HK-2 (cell line): ENCODE data around the gene UPF1.

ENCODE experiments used
- DNase-seq: peaks from one replicate; pipeline ENCODE4 v3.0.0-alpha.2; 2018; ENCODE audit not compliant: unreplicated experiment

The UPF1 gene

GRCh38 chr19:18857223-18857622 lies 25.5 kb downstream of the UPF1 start:
- no peak for DNase-seq

- no peak for DNase-seq
Observed at GRCh38 chr19:18858906-18859646, 27.3 kb downstream of the UPF1 start.

- DNase-seq: no peak
Observed at GRCh38 chr19:18859676-18860301, 28.0 kb downstream of the UPF1 start.

GRCh38 chr19:18860302-18860700 lies 28.5 kb downstream of the UPF1 start:
- no peak for DNase-seq

GRCh38 chr19:18860725-18861124 lies 29.0 kb downstream of the UPF1 start:
- DNase-seq: no peak

- no peak for DNase-seq
Observed at GRCh38 chr19:18861235-18861634, 29.5 kb downstream of the UPF1 start.

GRCh38 chr19:18861917-18862316 lies 30.2 kb downstream of the UPF1 start:
- DNase-seq: no peak

GRCh38 chr19:18862976-18863842 lies 31.4 kb downstream of the UPF1 start:
- no peak for DNase-seq

- no peak for DNase-seq
Observed at GRCh38 chr19:18863843-18864362, 32.1 kb downstream of the UPF1 start.

GRCh38 chr19:18865106-18865972 lies 33.6 kb downstream of the UPF1 start:
- DNase-seq: no peak

GRCh38 chr19:18865973-18866799 lies 34.4 kb downstream of the UPF1 start:
- no peak for DNase-seq

- DNase-seq: no peak
Observed at GRCh38 chr19:18866800-18867123, 35.0 kb downstream of the UPF1 start.

GRCh38 chr19:18867199-18867598 lies 35.4 kb downstream of the UPF1 start:
- DNase-seq: no peak

- no peak for DNase-seq
Observed at GRCh38 chr19:18867751-18868150, 36.0 kb downstream of the UPF1 start.

- no peak for DNase-seq
Observed at GRCh38 chr19:18868380-18869022, 36.7 kb downstream of the UPF1 start.

GRCh38 chr19:18869023-18869618 lies 37.4 kb downstream of the UPF1 start:
- DNase-seq: no peak

- DNase-seq: no peak
Observed at GRCh38 chr19:18869781-18870530, 38.2 kb downstream of the UPF1 start.

GRCh38 chr19:18870531-18871172 lies 38.9 kb downstream of the UPF1 start:
- no peak for DNase-seq

- DNase-seq: no peak
Observed at GRCh38 chr19:18871543-18871942, 39.8 kb downstream of the UPF1 start.
